ENCODE results near the gene GNLY. TPM values are rescaled to one million over a fixed set of nuclear protein-coding genes. Genes with fewer than 3 reads are reported as not detected.
A peak's percentile ranks its signal among the peaks of the same experiment; 100 is the strongest.

GNLY gene
- total and polyA plus RNA-seq, 7 experiments from 2014 or later: 5.9 to 780 (median 13.5) TPM

DNA sequence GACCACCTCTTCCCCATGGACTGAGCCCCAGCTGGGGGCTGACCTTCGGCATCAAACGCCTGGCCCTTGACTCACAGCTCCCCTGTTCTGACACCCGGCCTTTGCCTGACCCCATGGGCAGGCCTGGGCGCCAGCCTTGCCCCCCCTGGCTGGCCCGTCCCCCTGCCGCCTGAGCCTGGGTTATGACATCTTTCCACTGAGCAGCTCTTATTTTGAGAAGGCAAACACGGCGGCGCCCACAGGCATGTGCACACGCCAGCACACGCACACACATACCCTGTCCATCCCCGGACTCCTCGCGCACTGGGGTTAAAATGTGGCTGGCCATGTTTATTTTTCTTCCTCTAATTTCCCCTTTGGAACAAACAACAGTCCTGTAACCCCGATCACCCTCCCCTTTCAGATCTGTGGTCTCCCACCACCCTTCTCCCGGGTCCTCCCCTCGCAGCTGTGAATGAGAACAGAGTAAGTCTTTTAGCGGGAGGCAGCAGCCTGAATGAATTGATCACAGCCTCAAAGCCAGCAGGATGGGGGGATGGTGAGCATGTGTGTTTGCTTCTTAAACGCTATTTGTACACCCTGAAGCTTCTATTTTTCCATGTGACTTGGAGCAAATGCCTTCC, 47.8 kb downstream of the GNLY start:
- H3K27me3 Mint-ChIP-seq: peaks cover 13 to 71% (median 32%) of the 10 kb centered on the region in 5 donors
- no peak for ATAC-seq
- Histone ChIP-seq H3K27me3 (ENCODE audit: control insufficient read depth in 2 of 2, insufficient read depth in 2 of 2, low read length in 2 of 2) (no peaks in the 10 kb centered on the region), H3K9me3 (ENCODE audit: control insufficient read depth in 2 of 3, low read length in 3 of 3) (no peaks in the 10 kb centered on the region), H3K36me3 (ENCODE audit: control insufficient read depth in 2 of 3, insufficient read depth in 3 of 3, low read length in 3 of 3) (no peaks in the 10 kb centered on the region), H3K4me1 (ENCODE audit: control insufficient read depth in 2 of 2, insufficient read depth in 2 of 2, low read length in 2 of 2) (no peaks in the 10 kb centered on the region), H3K4me3 (ENCODE audit: low read length) (no peak overlapping the region), H3K27ac (ENCODE audit: low read depth, low read length) (no peak overlapping the region)
- H3K27ac Mint-ChIP-seq: peak overlapping the region in 1 of 9 donors; percentile 1
- H3K36me3 Mint-ChIP-seq: no peaks in the 10 kb centered on the region
- POLR2A ChIA-PET: interaction anchor here (0.5 kb wide), 1 partner anchor 420 kb away, joined by 4 read pairs; no protein-coding TSS in a partner anchor
- H3K9me3 Mint-ChIP-seq: peaks cover 0 to 1% (median 0%) of the 10 kb centered on the region in 11 donors
- DNase-seq: no peak
- intact Hi-C loops (cut with micrococcal nuclease): no loop called here
- CTCF ChIA-PET: no interaction called here
- H3K4me1 Mint-ChIP-seq: peaks cover 0 to 4% (median 0%) of the 10 kb centered on the region in 7 donors
- H3K4me3 Mint-ChIP-seq: no peak overlapping the region

DNA sequence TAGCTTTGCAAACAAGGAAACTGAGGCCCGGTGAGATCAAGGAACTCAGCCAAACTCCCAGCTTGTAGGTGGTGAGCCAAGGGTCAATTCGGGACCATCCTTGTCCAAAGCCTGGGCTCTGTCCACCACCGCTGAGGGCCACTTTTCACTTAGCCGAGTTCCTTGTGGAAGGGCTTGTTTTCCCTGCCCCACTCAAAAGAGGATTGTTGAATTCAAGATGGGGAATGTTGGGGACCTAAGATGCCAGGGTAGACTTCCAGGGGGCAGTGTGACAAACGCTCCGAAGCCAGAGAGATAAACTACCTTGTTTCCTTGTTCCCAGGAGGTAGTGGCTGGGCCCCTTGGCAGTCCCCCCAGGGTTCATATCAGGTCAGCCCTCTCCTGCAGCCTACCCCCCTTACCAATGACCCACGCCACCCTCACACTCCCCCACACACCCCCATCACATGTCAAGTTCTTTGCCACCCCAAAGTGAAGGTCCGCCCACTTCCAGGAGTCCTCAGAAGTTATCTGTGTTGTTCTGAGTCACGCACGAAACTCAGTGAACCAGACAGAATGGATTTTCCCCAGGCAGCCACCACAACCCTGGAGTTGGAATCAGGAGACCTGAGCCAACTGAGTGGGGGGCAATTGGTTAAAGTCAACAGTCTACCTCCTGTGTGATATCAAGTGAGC, 49.3 kb downstream of the GNLY start:
- Histone ChIP-seq H3K4me1 (ENCODE audit: control insufficient read depth in 2 of 2, insufficient read depth in 2 of 2, low read length in 2 of 2) (no peaks in the 10 kb centered on the region), H3K36me3 (ENCODE audit: control insufficient read depth in 2 of 3, insufficient read depth in 3 of 3, low read length in 3 of 3) (no peaks in the 10 kb centered on the region), H3K9me3 (ENCODE audit: control insufficient read depth in 2 of 3, low read length in 3 of 3) (no peaks in the 10 kb centered on the region), H3K4me3 (ENCODE audit: low read length) (no peak overlapping the region), H3K27ac (ENCODE audit: low read depth, low read length) (no peak overlapping the region), H3K27me3 (ENCODE audit: control insufficient read depth in 2 of 2, insufficient read depth in 2 of 2, low read length in 2 of 2) (no peaks in the 10 kb centered on the region)
- CTCF ChIA-PET: no interaction called here
- H3K9me3 Mint-ChIP-seq: peaks cover 0 to under 1% (median 0%) of the 10 kb centered on the region in 11 donors
- H3K36me3 Mint-ChIP-seq: no peaks in the 10 kb centered on the region
- H3K4me1 Mint-ChIP-seq: peaks cover 0 to 8% (median 0%) of the 10 kb centered on the region in 7 donors
- no peak for ATAC-seq
- no peak overlapping the region for H3K27ac Mint-ChIP-seq
- POLR2A ChIA-PET: no interaction called here
- no peak for DNase-seq
- no peak overlapping the region for H3K4me3 Mint-ChIP-seq
- peaks cover 13 to 80% (median 37%) of the 10 kb centered on the region in 5 donors for H3K27me3 Mint-ChIP-seq
- intact Hi-C loops (cut with micrococcal nuclease): no loop called here

DNA sequence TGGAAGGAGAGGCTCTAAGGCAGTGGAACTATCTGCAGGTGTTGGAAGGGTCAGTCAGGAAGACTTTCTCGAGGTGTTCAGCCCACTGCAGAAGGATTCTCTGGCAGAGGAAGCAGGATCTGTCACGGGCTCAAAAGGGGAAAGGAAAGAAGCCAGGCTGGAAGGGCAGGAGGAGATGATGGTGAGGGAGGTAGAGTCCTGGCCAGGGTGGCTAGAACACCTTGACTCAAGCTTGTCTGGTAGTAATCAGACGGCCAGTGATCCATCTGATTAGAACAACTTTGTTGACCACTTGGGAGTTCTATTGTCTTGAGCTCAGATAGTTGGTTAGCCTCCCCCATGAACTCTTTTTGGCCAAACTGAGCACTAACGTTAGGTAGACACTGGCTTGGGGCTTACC, 49.9 kb downstream of the GNLY start:
- no peak for ATAC-seq
- H3K27ac Mint-ChIP-seq: no peak overlapping the region
- Histone ChIP-seq H3K27ac (ENCODE audit: low read depth, low read length) (no peak overlapping the region), H3K9me3 (ENCODE audit: control insufficient read depth in 2 of 3, low read length in 3 of 3) (no peaks in the 10 kb centered on the region), H3K27me3 (ENCODE audit: control insufficient read depth in 2 of 2, insufficient read depth in 2 of 2, low read length in 2 of 2) (no peaks in the 10 kb centered on the region), H3K4me3 (ENCODE audit: low read length) (no peak overlapping the region), H3K4me1 (ENCODE audit: control insufficient read depth in 2 of 2, insufficient read depth in 2 of 2, low read length in 2 of 2) (no peaks in the 10 kb centered on the region), H3K36me3 (ENCODE audit: control insufficient read depth in 2 of 3, insufficient read depth in 3 of 3, low read length in 3 of 3) (no peaks in the 10 kb centered on the region)
- ChIA-PET CTCF (no interaction called here), POLR2A (no interaction called here)
- no peaks in the 10 kb centered on the region for H3K36me3 Mint-ChIP-seq
- peaks cover 16 to 81% (median 37%) of the 10 kb centered on the region in 5 donors for H3K27me3 Mint-ChIP-seq
- no peak for DNase-seq
- peaks cover 0 to 8% (median 0%) of the 10 kb centered on the region in 7 donors for H3K4me1 Mint-ChIP-seq
- H3K9me3 Mint-ChIP-seq: no peaks in the 10 kb centered on the region
- intact Hi-C loops (cut with micrococcal nuclease): no loop called here
- H3K4me3 Mint-ChIP-seq: no peak overlapping the region

DNA sequence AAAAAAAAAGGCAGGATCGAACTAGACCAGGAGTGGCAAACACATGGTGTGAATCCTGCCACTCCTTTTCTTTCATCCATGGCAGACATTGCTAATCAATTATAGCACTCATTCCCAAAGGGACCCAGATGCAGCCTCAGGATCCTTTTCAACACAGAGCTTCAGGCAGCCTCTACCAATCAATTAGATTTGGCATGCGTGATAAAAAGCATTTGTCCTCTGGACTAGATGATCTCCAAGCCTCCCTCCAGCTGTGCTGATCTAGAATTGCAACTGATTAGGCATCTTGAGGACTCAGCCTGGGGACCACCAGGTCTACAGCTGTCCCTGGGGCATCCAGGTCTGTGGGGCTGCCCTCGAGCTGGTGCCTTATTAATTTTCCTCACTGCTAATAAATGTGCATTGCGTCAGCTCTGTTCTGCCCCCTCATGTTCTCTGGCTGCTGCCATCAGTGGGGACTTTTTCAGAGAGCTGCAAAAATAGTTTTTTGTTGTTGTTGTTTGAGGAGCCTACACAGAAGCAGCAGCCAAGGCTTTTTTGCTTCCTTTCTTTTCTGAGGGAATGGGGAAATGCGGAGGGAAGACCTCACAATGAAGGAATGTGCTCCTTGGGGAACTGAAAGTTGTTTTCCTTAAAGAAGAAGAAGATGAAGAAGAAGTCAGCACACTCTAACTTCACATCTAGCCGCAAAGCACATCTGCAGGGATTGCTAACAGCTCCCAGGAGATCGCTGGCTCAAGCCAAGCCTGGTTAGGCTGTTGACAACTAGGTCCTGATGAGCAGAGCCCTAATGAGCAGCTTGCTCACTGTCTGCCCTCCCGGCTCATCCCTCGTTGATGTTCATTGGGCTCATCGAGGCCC, 50.8 kb downstream of the GNLY start:
- no peak overlapping the region for H3K4me3 Mint-ChIP-seq
- H3K27me3 ChIP-seq (ENCODE audit: control insufficient read depth in 2 of 2, insufficient read depth in 2 of 2, low read length in 2 of 2): no peaks in the 10 kb centered on the region
- no peak for ATAC-seq

DNA sequence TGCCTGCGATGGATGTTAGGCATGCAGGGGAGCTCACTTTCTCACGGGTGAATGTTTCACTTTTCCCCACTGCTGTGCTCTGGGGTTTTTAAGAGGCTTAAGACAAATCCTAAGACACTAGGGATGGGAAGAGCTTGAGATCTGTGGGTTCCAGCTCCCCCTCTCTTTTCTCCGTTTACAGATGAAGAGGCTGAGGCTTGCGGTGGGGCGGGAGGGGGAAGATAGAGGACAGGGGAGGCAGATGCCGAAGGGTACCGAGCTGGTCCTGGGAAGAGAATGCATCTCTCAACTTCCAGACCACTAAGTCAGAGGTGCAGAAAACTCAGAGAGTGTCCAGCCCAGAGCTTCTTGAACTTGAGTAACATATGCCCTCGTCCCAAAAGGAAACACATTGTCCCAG, 51.5 kb downstream of the GNLY start:
- no peak overlapping the region for H3K4me3 ChIP-seq (ENCODE audit: low read length)
- ATAC-seq: no peak
- CTCF ChIA-PET: no interaction called here
- no peaks in the 10 kb centered on the region for H3K4me1 ChIP-seq (ENCODE audit: control insufficient read depth in 2 of 2, insufficient read depth in 2 of 2, low read length in 2 of 2)
- H3K27me3 Mint-ChIP-seq: peaks cover 28 to 87% (median 44%) of the 10 kb centered on the region in 5 donors
- H3K9me3 ChIP-seq (ENCODE audit: control insufficient read depth in 2 of 3, low read length in 3 of 3): no peaks in the 10 kb centered on the region
- H3K9me3 Mint-ChIP-seq: no peaks in the 10 kb centered on the region
- H3K4me1 Mint-ChIP-seq: peaks cover 0 to 8% (median 0%) of the 10 kb centered on the region in 7 donors
- H3K36me3 ChIP-seq (ENCODE audit: control insufficient read depth in 2 of 3, insufficient read depth in 3 of 3, low read length in 3 of 3): no peaks in the 10 kb centered on the region
- intact Hi-C loops (cut with micrococcal nuclease): no loop called here
- no peak overlapping the region for H3K27ac Mint-ChIP-seq
- peaks cover 0 to 4% of the 10 kb centered on the region in 2 donors for H3K27me3 ChIP-seq (ENCODE audit: control insufficient read depth in 2 of 2, insufficient read depth in 2 of 2, low read length in 2 of 2)
- H3K27ac ChIP-seq (ENCODE audit: low read depth, low read length): no peak overlapping the region
- POLR2A ChIA-PET: no interaction called here
- H3K4me3 Mint-ChIP-seq: no peak overlapping the region
- no peaks in the 10 kb centered on the region for H3K36me3 Mint-ChIP-seq
- no peak for DNase-seq

More for the DNA sequence above, 50.8 kb downstream of the GNLY start:
- Histone ChIP-seq H3K9me3 (ENCODE audit: control insufficient read depth in 2 of 3, low read length in 3 of 3) (no peaks in the 10 kb centered on the region), H3K4me3 (ENCODE audit: low read length) (no peak overlapping the region), H3K27ac (ENCODE audit: low read depth, low read length) (no peak overlapping the region), H3K4me1 (ENCODE audit: control insufficient read depth in 2 of 2, insufficient read depth in 2 of 2, low read length in 2 of 2) (no peaks in the 10 kb centered on the region), H3K36me3 (ENCODE audit: control insufficient read depth in 2 of 3, insufficient read depth in 3 of 3, low read length in 3 of 3) (no peaks in the 10 kb centered on the region)
- no peaks in the 10 kb centered on the region for H3K9me3 Mint-ChIP-seq
- no peak for DNase-seq
- H3K27me3 Mint-ChIP-seq: peaks cover 21 to 83% (median 40%) of the 10 kb centered on the region in 5 donors
- ChIA-PET POLR2A (no interaction called here), CTCF (no interaction called here)
- intact Hi-C loops (cut with micrococcal nuclease): no loop called here
- H3K4me1 Mint-ChIP-seq: peaks cover 0 to 8% (median 0%) of the 10 kb centered on the region in 7 donors
- no peak overlapping the region for H3K27ac Mint-ChIP-seq
- no peaks in the 10 kb centered on the region for H3K36me3 Mint-ChIP-seq

DNA sequence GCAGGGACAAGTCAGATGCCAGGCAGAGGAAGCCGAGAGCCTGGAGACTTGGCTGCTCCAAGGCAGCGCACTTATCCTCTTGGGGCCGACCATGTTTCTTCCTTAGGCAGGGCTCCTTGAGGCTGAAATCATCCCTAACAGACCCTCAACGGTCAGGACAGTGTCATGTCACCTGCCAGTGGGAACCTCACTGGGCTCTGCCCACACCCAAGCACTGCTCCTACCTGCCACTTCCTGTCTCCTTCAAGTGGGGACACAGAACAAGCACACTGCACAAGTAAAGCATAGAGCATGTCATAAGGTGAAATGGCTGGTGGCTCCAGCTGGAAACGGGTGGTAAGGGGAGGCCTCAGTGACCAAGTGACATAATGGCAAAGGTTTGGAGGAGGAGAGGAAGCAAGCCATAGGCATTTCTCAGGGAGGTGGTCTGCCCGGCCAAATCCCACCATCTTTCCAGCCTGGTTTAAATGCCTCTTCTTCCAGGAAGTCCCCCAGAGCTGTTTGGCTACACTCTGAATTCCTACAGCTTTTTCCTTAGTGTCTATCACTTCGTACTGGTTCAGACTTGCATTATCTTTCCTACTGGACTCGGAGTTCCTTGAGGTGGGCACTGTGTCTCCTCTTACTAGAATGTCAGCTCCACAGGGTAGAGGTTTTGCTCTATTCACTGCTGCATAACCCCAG, 52.3 kb downstream of the GNLY start:
- Histone ChIP-seq H3K27ac (ENCODE audit: low read depth, low read length) (no peak overlapping the region), H3K4me1 (ENCODE audit: control insufficient read depth in 2 of 2, insufficient read depth in 2 of 2, low read length in 2 of 2) (no peaks in the 10 kb centered on the region), H3K4me3 (ENCODE audit: low read length) (no peak overlapping the region), H3K9me3 (ENCODE audit: control insufficient read depth in 2 of 3, low read length in 3 of 3) (no peaks in the 10 kb centered on the region), H3K27me3 (ENCODE audit: control insufficient read depth in 2 of 2, insufficient read depth in 2 of 2, low read length in 2 of 2) (peaks cover 0 to 6% of the 10 kb centered on the region in 2 donors), H3K36me3 (ENCODE audit: control insufficient read depth in 2 of 3, insufficient read depth in 3 of 3, low read length in 3 of 3) (no peaks in the 10 kb centered on the region)
- ChIA-PET POLR2A (no interaction called here), CTCF (no interaction called here)
- Mint-ChIP-seq H3K27ac (no peak overlapping the region), H3K4me3 (no peak overlapping the region), H3K36me3 (no peaks in the 10 kb centered on the region), H3K9me3 (no peaks in the 10 kb centered on the region), H3K4me1 (peaks cover 0 to 8% (median under 1%) of the 10 kb centered on the region in 7 donors), H3K27me3 (peaks cover 35 to 90% (median 53%) of the 10 kb centered on the region in 5 donors)
- intact Hi-C loops (cut with micrococcal nuclease): no loop called here
- ATAC-seq (no peak), DNase-seq (no peak)
